Astrocyte (in vitro differentiated cells and primary cell): ENCODE results near the gene RHPN2. TPM values are rescaled to one million over a fixed set of nuclear protein-coding genes. Genes with fewer than 3 reads are reported as not detected.

ENCODE experiments used
- DNase-seq: peaks from one replicate; pipeline ENCODE4 v3.0.0-alpha.2; 2010; ENCODE audit warnings: low read depth
- FAIRE-seq: peaks from 2 replicates; lab custom pipeline; 2011; peaks lifted over from hg19 to GRCh38; lab: Jason Lieb, UNC
- H2AFZ ChIP-seq: 2 replicates; pipeline ENCODE4 v1.6.0; 2012; ENCODE audit warnings: low read depth, low read length, inconsistent platforms
- H3K27ac ChIP-seq: 2 replicates; pipeline ENCODE4 v1.5.1; 2011; ENCODE audit warnings: low read depth, low read length, inconsistent platforms
- H3K27me3 ChIP-seq: 2 replicates; pipeline ENCODE4 v1.6.0; 2011; ENCODE audit warnings: low read length, inconsistent platforms; ENCODE audit not compliant: insufficient read depth
- H3K36me3 ChIP-seq: 2 replicates; pipeline ENCODE4 v1.5.1; 2011; ENCODE audit warnings: low read length, inconsistent platforms; ENCODE audit not compliant: insufficient read depth
- H3K4me1 ChIP-seq: 2 replicates; pipeline ENCODE4 v1.5.1; 2011; ENCODE audit warnings: low read length, inconsistent platforms; ENCODE audit not compliant: insufficient read depth
- H3K4me2 ChIP-seq: 2 replicates; pipeline ENCODE4 v1.6.0; 2012; ENCODE audit warnings: low read length, inconsistent platforms
- H3K4me3 ChIP-seq: 2 replicates; pipeline ENCODE4 v1.5.1; 2011; ENCODE audit warnings: low read depth, mild to moderate bottlenecking, low read length, inconsistent platforms; ENCODE audit not compliant: insufficient read depth
- H3K79me2 ChIP-seq: 2 replicates; pipeline ENCODE4 v1.6.0; 2012; ENCODE audit warnings: mild to moderate bottlenecking, low read length, inconsistent platforms; ENCODE audit not compliant: insufficient read depth
- H3K9ac ChIP-seq: 2 replicates; pipeline ENCODE4 v1.6.0; 2012; ENCODE audit warnings: mild to moderate bottlenecking, low read length, inconsistent platforms
- H3K9me3 ChIP-seq: 2 replicates; pipeline ENCODE4 v1.5.1; 2012; ENCODE audit warnings: low read depth, mild to moderate bottlenecking, low read length, inconsistent platforms; ENCODE audit not compliant: insufficient read depth
- H4K20me1 ChIP-seq: 2 replicates; pipeline ENCODE4 v1.6.0; 2012; ENCODE audit warnings: low read length, inconsistent platforms; ENCODE audit not compliant: insufficient read depth
- H3K27ac Mint-ChIP-seq: one replicate; pipeline ENCODE4 v1.8.0; 2021; ENCODE audit warnings: mild to moderate bottlenecking, mixed read lengths; ENCODE audit not compliant: unreplicated experiment
- H3K27me3 Mint-ChIP-seq: one replicate; pipeline ENCODE4 v1.8.0; 2021; ENCODE audit warnings: low read depth, mixed read lengths; ENCODE audit not compliant: unreplicated experiment
- H3K36me3 Mint-ChIP-seq: one replicate; pipeline ENCODE4 v1.8.0; 2021; ENCODE audit warnings: low read depth, mixed read lengths; ENCODE audit not compliant: unreplicated experiment
- H3K4me1 Mint-ChIP-seq: one replicate; pipeline ENCODE4 v1.8.0; 2021; ENCODE audit warnings: low read depth, mixed read lengths; ENCODE audit not compliant: unreplicated experiment
- H3K4me3 Mint-ChIP-seq: one replicate; pipeline ENCODE4 v1.8.0; 2021; ENCODE audit warnings: mild to moderate bottlenecking, moderate library complexity, mixed read lengths; ENCODE audit not compliant: unreplicated experiment
- H3K9me3 Mint-ChIP-seq: one replicate; pipeline ENCODE4 v1.8.0; 2021; ENCODE audit warnings: mild to moderate bottlenecking, mixed read lengths; ENCODE audit not compliant: unreplicated experiment
- EZH2 ChIP-seq: IDR thresholded peaks from 2 replicates; pipeline ENCODE4 v1.6.1; 2012; ENCODE audit warnings: mild to moderate bottlenecking, low read length, inconsistent platforms; ENCODE audit not compliant: insufficient read depth
- total RNA-seq: library from RNA; stranded (reverse); gene quantifications from 2 replicates; pipeline ENCODE4 v1.2.1, GENCODE V29; 2021
- TF ChIP-seq, protein P1 (sequence below): IDR thresholded peaks from 2 replicates; pipeline ENCODE4 v1.5.1; 2011; ENCODE audit warnings: low read depth, mild to moderate bottlenecking, inconsistent platforms, low read length, moderate library complexity; ENCODE audit not compliant: insufficient read depth

Gene RHPN2
- total RNA-seq, 1 donor from 2014 or later: 12.6 TPM

DNA sequence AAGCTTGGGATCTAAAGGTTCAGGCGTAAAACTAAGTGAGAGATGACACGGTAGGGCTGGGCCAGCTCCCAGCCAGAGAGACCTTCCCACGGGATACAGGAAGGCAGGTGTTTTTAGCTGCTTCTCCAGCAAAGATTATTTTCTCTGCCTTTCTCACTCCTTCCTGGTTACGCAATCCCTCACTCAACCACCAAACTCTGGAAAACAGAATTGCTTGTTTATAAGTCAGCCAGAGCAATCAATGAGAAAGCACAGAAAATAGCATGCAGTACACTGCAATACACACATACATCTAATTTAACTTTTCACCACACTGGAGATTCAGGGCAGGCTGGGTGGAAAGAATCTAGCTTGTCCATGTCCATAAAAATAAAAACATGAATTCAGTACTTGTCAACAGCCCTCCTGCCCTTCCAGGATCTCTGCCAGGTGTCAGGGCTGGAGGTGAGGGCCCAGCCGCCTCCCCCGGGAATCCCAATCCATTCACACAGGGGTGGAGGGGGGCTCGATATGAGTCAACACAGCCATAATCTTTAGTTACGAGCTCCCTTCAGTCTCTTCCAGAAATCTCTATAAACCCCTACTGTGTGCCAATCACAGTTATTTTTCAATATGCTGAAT lies 12.2 kb downstream of the RHPN2 start:
- H3K9ac ChIP-seq: no peak overlapping the region
- H3K9me3 ChIP-seq: no peaks in the 10 kb centered on the region
- no peaks in the 10 kb centered on the region for H4K20me1 ChIP-seq
- H3K36me3 ChIP-seq: no peaks in the 10 kb centered on the region
- H3K4me1 ChIP-seq: no peaks in the 10 kb centered on the region
- H3K27ac Mint-ChIP-seq: no peak overlapping the region
- no peaks in the 10 kb centered on the region for H3K9me3 Mint-ChIP-seq
- H3K4me1 Mint-ChIP-seq: peaks cover 5% of the 10 kb centered on the region
- H3K4me3 Mint-ChIP-seq: no peak overlapping the region
- no peak overlapping the region for H3K4me3 ChIP-seq
- TF ChIP-seq, protein P1, sequence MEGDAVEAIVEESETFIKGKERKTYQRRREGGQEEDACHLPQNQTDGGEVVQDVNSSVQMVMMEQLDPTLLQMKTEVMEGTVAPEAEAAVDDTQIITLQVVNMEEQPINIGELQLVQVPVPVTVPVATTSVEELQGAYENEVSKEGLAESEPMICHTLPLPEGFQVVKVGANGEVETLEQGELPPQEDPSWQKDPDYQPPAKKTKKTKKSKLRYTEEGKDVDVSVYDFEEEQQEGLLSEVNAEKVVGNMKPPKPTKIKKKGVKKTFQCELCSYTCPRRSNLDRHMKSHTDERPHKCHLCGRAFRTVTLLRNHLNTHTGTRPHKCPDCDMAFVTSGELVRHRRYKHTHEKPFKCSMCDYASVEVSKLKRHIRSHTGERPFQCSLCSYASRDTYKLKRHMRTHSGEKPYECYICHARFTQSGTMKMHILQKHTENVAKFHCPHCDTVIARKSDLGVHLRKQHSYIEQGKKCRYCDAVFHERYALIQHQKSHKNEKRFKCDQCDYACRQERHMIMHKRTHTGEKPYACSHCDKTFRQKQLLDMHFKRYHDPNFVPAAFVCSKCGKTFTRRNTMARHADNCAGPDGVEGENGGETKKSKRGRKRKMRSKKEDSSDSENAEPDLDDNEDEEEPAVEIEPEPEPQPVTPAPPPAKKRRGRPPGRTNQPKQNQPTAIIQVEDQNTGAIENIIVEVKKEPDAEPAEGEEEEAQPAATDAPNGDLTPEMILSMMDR: no peak
- H3K27ac ChIP-seq: no peak overlapping the region
- no peaks in the 10 kb centered on the region for H3K27me3 ChIP-seq
- DNase-seq: peak; percentile 14
- no peak overlapping the region for H3K4me2 ChIP-seq
- H3K79me2 ChIP-seq: peaks cover 3% of the 10 kb centered on the region
- H3K36me3 Mint-ChIP-seq: peaks cover 3% of the 10 kb centered on the region
- no peak overlapping the region for H2AFZ ChIP-seq
- no peak for FAIRE-seq
- no peaks in the 10 kb centered on the region for H3K27me3 Mint-ChIP-seq

DNA sequence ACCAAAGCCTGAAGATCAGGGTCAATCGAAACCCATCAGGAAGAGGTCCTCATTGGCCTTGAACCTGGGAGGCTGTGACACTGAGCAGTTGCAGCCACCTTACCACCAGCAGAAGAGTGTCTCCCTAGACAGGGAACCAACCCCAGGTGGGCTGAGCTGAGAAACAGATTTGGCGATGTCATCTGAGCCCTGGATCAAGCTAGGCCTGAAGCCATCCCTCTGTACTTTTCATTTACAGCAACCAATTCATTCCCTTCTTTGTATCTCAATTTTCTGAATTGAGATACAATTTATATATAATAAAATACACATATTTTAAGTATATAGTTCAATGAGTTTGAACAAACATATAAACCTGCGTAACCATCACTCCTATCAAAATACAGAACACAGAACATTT lies 14.6 kb downstream of the RHPN2 start:
- H3K36me3 Mint-ChIP-seq: peaks cover 3% of the 10 kb centered on the region
- H3K27me3 ChIP-seq: no peaks in the 10 kb centered on the region
- peaks cover 5% of the 10 kb centered on the region for H3K4me1 Mint-ChIP-seq
- no peak for FAIRE-seq
- H3K36me3 ChIP-seq: no peaks in the 10 kb centered on the region
- H4K20me1 ChIP-seq: no peaks in the 10 kb centered on the region
- H3K27ac Mint-ChIP-seq: no peak overlapping the region
- no peak overlapping the region for H3K9ac ChIP-seq
- H3K4me1 ChIP-seq: no peaks in the 10 kb centered on the region
- H3K4me3 ChIP-seq: no peak overlapping the region
- TF ChIP-seq EZH2: no peak
- TF ChIP-seq, protein P1: no peak
- H3K9me3 Mint-ChIP-seq: no peaks in the 10 kb centered on the region
- no peak for DNase-seq
- peaks cover 3% of the 10 kb centered on the region for H3K79me2 ChIP-seq
- H3K27ac ChIP-seq: no peak overlapping the region
- no peaks in the 10 kb centered on the region for H3K27me3 Mint-ChIP-seq
- H2AFZ ChIP-seq: no peak overlapping the region
- no peak overlapping the region for H3K4me3 Mint-ChIP-seq
- H3K9me3 ChIP-seq: no peaks in the 10 kb centered on the region
- H3K4me2 ChIP-seq: no peak overlapping the region

DNA sequence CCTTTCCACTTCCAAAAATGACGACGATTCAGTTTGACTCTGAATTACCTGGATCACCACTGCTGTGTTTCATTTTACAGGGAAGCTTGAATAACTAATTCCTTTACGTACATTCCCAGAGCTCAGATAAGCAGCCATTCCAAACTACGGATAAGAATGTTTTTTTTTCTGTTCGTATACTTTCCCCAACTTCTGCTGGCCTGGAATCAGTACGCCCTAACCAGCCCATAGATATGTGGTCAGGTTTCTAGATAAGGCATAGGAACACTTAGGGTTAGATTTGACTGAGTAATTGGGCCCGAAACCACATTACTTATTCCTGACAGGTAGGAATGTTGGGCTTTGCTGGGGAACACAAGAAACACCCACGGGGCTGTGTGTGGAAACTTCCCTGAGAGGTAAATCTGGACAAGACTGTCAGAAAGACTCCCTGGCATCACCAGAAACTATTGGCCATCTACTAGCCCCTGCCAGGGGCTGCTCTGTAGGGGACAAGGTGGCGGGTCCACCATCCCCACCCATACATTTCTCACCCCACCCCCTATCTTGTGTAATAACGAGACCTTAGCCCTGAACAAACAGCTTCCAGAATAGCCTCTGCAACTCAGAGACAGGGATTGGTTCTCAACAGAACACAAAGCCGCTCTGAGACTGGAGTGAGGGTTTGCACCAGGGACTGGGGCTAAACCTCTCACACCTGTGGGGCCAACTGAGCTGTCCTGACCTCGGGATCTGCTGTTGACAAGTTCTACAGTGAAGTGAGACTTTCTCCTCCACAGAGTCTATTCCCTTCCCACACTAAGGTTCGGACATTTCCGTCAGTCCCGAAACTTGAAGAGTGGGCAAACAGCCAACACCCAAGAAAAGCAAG lies 15.6 kb downstream of the RHPN2 start:
- no peaks in the 10 kb centered on the region for H3K36me3 ChIP-seq
- no peak overlapping the region for H3K27ac ChIP-seq
- H4K20me1 ChIP-seq: no peaks in the 10 kb centered on the region
- H3K9me3 Mint-ChIP-seq: no peaks in the 10 kb centered on the region
- no peak overlapping the region for H3K9ac ChIP-seq
- no peak overlapping the region for H3K4me3 ChIP-seq
- no peak overlapping the region for H3K4me3 Mint-ChIP-seq
- no peaks in the 10 kb centered on the region for H3K4me1 ChIP-seq
- peaks cover 3% of the 10 kb centered on the region for H3K36me3 Mint-ChIP-seq
- H3K27me3 ChIP-seq: no peaks in the 10 kb centered on the region
- H2AFZ ChIP-seq: no peak overlapping the region
- peaks cover 3% of the 10 kb centered on the region for H3K79me2 ChIP-seq
- TF ChIP-seq EZH2: no peak
- TF ChIP-seq, protein P1: no peak
- no peaks in the 10 kb centered on the region for H3K27me3 Mint-ChIP-seq
- no peak overlapping the region for H3K27ac Mint-ChIP-seq
- no peak overlapping the region for H3K4me2 ChIP-seq
- peaks cover 5% of the 10 kb centered on the region for H3K4me1 Mint-ChIP-seq
- peak; percentile 92 for DNase-seq
- no peak for FAIRE-seq
- H3K9me3 ChIP-seq: no peaks in the 10 kb centered on the region
